GM19324 (cell line): ENCODE results near the gene LRP1-AS.

Experiments used
- ATAC-seq: cut with Tn5 transposase; IDR thresholded peaks from one replicate; pipeline ENCODE4 v1.9.1; 2021; ENCODE audit warnings: mild to moderate bottlenecking, moderate library complexity; ENCODE audit not compliant: unreplicated experiment, low FRiP score

LRP1-AS gene

DNA sequence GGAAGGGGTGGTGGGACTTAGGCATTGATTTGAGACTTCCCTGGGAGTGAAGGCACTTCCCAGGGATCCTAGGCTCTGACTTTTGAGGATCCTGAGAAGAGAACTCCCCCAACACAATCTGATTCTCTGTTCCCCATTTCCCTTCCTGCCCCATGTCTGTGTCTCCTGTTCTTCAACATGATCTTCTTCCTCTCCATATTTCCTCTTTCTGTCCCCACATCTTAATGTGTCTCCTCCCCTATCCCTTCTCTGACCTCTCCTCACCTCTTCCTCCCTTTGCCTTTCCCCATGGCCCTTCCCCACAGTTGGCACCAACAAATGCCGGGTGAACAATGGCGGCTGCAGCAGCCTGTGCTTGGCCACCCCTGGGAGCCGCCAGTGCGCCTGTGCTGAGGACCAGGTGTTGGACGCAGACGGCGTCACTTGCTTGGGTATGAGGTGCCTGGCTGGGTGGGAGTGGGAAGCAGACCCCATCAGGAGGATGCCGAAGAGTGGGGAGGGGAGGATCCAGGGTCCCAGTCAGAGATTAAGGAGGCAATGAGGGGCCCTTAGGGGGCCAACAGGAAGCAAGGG lies 15.2 kb upstream of the LRP1-AS start:
- ATAC-seq, result no peak

DNA sequence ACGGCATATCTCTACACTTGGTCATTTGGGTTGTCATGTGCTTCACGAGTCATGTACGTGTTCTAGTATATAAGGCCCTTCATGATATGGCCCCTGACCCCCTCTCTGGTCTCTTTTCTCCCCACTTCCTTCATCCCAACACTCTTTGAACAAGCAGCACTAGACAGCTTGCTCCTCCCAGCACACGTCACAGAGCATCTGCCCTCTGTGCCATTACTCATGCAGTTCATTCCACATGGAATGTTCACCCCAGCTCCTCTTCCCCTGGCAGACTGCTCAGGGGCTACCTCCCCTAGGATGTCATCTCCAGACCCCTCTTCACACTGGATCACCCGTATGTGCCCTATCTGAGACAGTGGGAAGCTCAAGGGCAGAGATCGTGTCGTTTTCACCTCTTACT lies 14.1 kb upstream of the LRP1-AS start:
- no peak for ATAC-seq

DNA sequence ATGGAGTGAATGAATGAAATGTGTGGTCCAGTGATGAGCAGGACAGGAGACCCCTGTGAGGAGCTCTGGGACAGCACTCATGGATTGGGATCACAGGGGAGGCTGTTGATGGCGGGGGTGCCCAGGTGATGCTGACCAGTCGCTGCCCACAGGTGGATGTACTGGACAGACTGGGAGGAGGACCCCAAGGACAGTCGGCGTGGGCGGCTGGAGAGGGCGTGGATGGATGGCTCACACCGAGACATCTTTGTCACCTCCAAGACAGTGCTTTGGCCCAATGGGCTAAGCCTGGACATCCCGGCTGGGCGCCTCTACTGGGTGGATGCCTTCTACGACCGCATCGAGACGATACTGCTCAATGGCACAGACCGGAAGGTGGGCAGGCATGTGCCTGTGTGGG lies 13.3 kb upstream of the LRP1-AS start:
- ATAC-seq, result no peak

DNA sequence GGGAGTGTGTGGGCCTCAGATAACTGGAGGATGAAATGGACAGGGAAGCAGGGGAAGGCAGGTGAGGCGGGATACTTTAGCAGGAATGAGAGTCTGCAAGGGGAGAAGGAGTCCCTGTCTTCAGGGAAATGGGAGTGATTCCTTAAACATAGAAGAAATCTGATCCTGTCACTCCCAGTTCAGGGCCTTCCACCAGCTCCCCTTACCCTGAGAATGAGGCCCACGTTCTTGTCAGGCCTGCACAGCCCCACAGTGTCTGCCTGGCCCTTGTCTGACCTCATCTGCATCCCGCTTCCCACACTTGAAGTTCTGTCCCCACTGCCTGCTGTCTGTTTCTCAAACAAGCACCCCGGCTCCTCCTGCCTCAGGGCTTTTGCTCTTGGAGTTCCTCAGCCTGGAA lies 12.6 kb upstream of the LRP1-AS start:
- no peak for ATAC-seq

DNA sequence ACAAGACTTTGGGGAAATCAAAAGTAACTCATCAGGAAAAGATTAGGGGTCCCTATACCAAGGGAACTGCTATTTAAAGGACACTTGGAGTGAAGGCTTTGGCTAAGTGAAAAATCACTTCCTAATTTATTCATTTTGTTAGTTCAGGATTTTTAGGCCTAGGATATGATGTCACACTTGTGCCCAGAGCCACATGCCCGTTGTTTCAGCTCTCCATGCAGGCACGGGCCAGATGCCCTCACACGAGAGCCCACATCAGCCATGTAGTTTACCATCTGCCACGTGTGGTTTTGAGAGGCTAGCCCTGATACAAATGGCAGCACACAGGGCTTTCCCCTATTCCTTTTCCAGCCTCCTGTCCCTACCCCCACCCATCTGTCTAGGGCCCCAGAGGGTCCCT lies 11.9 kb upstream of the LRP1-AS start:
- ATAC-seq, result no peak

DNA sequence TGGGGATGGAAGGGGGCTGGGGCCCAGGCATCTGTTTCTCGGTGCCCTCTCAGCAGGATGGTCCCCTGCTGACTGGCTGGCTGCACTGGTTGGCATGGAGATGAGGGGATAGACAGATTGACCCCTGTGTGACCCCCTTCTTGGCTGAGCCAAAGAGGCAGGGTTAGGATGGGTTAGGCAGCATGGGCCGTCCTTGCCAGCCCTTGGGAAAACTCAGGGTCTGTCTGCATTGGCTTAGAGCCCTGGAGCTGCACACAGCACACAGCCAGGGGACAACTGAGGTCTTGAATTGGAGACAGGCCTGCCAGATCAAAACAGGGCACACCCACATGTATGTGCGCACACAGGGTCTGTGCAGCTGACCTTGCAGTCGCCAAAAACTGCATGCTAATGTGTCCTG lies 11.2 kb upstream of the LRP1-AS start:
- ATAC-seq, result no peak

DNA sequence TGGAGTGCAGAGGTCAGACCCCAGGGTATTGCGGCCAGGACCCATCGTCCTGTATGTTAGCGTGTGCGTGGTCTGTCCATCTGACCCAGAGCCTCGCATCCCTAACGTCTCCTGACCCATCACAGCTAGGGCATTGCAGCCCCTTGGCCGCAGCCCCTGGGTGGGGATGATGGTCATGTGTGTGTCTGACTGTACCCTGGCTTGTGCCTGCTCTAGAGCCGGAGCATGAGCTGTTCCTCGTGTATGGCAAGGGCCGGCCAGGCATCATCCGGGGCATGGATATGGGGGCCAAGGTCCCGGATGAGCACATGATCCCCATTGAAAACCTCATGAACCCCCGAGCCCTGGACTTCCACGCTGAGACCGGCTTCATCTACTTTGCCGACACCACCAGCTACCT lies 10.8 kb upstream of the LRP1-AS start:
- no peak for ATAC-seq

DNA sequence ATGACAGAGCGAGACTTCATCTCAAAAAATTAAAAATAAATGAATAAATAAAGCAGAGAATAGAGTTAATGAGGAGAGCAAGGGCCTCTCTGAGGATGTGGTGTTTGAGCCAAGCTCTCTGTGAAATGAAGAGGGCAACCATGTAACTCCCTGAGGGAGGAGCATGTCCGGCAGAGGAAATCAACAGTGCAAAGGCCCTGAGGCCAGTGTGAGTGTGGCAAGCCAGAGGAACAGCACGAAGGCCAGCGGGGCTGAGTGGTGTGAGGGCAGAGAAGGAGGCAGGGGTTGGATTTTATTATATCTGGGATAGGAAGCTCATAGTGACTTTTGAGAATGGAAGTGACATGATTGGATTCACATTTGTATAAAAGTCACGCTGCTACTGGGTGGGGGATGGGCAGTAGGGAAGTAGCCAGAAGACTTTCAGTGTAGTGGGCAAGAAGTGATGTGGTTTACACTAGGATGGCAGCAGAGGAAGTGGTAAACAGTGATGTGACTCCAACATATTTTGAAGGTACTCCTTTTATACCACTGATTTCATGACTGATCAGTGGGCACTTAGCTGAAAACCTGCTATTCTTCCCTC lies 10.3 kb upstream of the LRP1-AS start:
- ATAC-seq, result no peak

DNA sequence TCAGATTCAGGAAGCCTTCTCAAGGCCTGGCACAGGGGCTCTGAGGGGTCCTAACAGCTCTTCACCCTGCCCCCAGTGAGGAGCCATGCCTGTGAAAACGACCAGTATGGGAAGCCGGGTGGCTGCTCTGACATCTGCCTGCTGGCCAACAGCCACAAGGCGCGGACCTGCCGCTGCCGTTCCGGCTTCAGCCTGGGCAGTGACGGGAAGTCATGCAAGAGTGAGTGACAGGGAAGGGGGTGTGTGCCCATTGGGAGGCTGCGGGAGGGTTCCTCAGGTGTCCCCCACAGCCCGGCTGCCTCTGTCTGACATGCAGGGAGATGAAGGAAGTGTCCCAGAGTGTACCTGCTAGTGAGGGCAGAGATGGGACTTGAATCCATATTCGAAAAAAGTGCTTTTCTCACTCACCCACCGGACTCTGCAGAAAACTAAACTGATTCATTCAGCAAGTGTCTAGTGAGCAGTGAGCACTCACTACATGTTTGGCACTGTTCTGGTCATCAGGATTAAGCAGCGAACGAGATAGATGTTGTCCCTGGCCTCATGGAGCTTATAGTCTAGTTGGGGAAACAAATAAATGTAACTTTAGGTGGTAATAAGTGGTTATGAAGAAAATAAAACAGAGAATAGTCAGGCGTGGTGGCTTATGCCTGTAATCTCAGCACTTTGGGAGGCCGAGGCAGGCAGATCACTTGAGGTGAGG lies 9.4 kb upstream of the LRP1-AS start:
- ATAC-seq, result no peak

DNA sequence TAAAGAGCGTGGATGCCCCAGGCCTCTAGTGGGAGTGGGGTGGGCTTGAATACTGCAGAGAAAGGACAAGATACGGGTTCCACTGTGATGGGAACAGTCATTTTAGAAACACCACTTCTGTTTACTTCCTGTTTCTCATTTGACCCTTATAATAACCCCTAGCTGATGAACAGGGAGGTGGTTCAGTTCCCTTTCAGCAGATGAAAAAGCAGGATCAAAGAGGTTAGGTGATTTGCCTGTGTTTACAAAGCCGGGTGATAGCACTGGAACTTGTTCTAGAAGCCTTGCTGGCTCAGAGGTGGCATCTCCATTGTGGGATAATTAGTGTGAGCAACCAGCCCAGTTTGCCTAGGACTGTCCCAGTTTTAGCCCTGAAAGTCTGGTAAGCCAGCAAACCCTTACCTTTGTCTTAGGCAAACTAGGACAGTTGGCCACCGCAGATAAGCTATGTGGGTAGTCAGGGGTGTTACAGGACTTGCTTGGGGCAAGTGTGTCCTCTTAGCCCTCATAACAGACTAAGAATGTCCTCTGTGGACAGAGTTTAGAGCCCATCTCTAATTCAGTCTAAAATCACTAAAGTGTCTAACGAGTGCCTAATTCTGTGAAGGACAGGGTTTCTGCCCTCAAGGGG lies 7.5 kb upstream of the LRP1-AS start:
- ATAC-seq, result no peak

DNA sequence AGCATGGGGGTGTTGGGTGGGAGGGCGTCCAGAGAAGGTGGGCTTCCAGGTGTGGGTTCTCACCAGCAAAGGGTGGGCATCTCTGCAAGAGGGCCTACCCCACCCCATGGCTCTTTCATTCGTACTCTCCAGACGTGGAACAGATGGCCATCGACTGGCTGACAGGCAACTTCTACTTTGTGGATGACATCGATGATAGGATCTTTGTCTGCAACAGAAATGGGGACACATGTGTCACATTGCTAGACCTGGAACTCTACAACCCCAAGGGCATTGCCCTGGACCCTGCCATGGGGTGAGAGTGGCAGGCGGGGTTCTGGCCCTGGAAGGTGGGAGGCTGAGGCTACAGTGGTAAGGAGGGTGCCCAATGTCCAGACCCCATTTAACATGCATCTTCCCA lies 6.7 kb upstream of the LRP1-AS start:
- no peak for ATAC-seq

DNA sequence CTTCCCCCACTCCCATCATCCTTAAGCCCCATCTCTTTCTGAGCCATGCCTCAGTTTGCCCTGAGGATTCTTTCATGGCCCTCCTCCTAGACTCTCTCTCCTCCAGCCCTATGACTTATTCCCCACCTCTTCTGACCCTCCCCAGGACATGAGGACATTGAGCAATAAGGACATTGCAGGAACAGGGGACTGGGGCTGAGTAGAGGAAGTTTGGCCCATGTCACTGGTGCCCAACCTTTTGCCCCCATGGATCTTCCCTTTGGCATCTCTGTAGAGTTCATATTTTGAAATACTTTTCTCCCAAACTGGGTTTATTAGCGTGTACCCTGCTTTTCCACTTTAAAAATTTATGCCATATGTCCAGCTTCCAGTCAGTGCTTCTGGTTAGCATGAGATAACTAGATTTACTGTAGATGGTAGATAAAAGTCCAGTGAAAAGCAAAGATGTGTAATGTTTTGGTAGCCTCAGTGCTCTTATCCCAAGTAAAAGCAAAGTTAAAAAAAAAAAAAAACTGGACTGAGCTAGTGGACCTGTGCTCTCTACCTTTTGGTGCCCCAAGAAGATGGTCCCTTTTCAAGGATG lies 6.1 kb upstream of the LRP1-AS start:
- no peak for ATAC-seq

DNA sequence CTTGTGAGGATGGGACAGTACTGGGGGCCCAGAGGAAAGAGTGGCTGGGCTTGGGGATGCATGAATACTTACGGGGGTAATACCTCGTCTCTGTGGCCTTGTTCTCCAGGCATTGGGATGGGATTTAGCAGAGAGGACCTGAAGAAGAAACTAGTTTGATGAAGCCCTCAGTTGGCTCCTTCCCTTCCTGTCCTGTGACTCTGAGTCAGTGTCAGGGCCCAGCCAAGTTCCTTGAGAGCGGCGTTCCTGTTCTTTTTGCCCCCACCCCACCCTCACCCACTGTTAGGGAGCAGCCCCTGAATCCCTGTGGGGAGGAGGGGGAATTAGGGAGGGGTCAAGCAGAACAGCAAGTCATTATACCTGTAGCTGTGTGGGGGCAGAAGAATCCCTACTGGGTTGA lies 5.2 kb upstream of the LRP1-AS start:
- ATAC-seq, result no peak

DNA sequence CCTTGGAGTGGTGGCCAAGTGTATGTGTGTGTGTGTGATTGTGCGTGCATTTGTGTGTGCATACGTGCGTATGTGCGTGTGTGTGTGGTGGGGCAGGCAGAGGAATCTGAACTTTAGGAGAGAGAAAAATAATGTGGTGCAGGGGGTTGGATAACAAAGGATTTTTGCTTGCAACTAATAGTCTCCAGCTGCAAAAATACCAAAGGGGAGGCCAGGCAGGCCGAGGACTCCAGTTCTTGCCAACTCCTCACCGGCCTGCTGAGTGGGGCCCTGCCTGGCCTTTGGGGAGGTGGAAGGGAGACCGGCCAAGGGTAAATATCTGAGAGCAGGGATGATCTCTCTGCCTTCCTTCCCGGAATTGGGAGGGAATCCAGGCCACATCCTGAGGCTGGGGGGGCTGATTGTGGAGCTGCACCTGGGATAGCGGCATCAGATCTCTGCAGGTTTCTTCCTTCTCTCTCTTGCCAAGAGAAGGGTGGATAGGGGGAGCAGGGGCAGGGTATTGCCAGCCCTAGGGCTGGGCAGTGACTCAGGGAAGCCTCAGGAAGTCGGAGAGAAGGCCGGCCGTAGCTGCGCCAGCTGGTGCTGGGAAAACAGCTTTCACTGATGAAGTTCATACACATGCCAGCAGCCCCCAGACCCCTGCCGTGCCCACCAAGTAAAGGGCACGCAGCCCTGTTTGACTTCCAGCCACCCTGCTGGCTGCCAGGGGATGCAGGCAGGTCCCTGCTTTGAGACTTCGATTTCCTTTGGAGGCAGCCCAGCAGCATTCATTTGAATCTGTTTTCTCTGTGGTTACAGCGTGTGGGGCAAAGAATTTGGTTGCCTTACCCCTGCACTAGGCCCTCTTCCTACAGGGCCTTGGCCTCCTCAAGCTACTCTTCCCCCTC lies 4.6 kb upstream of the LRP1-AS start:
- ATAC-seq, result no peak

DNA sequence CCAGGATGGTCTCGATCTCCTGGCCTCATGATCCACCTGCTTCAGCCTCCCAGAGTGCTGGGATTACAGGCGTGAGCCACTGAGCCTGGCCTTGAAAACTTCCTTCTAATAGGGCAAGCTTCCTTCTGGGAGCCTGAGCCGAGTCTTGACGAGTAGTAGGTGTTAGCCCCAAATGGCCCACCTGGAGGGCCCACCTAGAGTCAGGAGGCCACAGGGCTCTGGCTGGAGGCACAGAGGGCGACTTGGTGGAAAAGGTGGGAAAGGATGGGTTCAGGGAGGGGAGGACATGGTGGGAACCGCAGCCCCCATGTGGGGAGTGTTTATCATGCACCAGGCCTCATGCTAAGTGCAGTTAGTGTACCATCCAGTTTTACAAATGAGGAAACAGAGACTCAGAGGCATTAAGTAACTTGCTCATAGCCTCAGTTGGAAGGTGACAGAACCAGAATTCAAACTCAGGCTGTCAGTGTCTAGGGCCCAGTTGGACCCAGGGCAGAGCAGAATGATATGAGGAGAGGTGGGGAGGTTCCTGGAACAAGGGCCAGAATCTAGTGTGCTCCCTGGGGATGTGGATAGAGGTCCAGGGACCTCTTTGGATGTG lies 3.1 kb upstream of the LRP1-AS start:
- no peak for ATAC-seq

DNA sequence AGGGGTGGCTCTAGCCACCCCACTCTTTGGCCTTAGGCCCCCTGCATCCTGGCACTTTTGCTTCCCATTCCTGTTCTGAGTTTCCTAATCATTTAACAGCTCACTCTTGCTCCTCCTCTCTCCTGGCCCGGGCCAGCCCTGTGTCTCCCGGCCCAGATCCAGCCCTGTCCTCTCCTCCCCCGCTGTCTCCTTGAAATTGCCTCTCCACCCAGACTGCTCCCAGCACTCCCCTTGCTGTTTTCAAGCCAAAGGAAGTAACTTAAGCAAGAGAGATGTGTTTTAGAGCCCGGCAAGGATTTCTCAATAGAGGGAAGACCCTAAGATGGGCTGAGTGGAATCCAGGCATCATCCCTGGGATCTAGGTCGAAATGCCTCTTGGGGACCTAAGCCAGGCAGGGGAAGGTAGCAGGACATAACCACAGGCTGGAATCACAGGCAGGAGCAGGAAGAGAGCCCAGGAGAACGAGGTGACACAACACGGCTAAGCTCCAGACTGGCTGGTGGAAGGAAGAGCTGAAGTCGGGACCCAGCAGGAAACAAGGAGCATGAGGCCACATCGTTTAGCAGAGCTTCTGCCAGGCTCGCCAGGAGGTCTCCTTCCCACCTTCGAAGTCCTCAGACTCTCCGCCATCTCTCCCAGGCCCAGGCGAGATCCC lies 2.0 kb upstream of the LRP1-AS start:
- ATAC-seq, result no peak

DNA sequence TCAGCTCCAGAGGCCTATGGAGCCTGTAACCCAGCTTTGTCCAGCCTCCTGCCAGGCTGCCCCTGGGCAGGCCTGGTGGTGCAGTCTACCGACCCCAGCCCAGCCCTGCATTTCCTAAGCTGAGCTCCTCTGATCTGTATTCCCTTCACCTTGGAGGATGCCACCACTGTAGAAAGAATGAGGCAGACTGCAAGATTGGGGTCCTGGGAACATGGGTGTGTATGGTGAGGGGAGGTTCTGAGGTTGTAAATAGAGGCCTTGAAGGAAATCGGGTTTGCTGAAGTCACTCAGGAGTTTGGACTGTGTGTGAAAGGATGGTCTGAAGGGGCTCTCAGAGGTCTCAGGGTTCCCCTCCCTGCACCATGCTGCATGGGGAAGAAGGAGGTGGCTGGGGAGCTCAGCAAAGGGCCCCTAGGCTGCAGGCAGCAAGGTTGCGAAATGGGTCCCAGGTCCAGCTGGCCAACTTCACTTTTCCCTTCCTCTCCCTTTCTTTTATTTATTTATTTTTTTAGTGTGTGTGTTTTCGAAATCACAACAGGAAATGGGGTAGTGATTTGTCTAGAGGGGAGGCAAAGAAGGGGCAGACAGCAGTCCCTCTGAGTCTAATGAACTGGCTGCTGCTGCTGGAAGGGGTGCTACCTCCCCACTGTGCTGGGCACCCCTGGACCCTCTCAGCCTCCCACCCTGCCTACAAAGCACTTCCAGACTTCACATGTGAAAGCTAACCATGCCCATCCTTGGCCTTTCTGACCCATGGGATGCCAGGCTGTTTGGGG lies 1.2 kb upstream of the LRP1-AS start:
- ATAC-seq, result no peak

DNA sequence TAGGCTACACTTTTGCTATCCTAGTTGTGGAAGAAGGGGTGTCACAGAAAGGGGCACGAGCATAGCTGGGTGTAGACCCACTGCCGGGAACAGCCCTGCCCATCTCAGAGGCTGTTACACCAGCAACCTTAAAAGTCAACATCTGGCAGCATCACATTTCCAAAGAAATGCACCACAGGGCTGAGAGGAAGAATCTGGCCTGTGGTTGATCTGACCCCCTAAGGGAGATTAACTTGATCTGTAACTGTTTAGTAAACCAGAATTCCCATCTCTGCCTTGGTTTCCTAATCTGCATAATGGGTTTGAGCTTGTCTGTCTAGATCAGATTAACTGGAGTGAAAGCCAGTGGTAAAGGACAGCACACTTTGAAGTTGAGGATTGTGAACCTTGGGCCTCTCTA lies 1.3 kb downstream of the LRP1-AS start:
- no peak for ATAC-seq
